IMR-90 (cell line): Measurements from ENCODE around the gene IL36B. TPM values are rescaled to one million over a fixed set of nuclear protein-coding genes. Genes with fewer than 3 reads are reported as not detected.

Source experiments
- ATAC-seq: fragments of 200-7000 bp; cut with Tn5 transposase; 2 replicates; pipeline ENCODE4 v1.9.1; 2020; ENCODE audit warnings: low read depth, mild to moderate bottlenecking, moderate library complexity
- BruUV-seq: library from RNA; stranded (reverse); fragments of 400-500 nt; replicated peaks from 2 replicates; lab custom pipeline; 2021; lab: Mats Ljungman, UMichigan
- CTCF ChIA-PET: fragments of 300-600 bp; formaldehyde crosslinking; extraction: SDS; loops from one replicate; lab custom pipeline; 2021; ENCODE audit warnings: antibody characterized with exemption; lab: Yijun Ruan, JAX
- POLR2A ChIA-PET: fragments of 300-600 bp; sonication (Branson Sonifier 250); formaldehyde crosslinking; loops from one replicate; lab custom pipeline; 2022; ENCODE audit warnings: antibody characterized with exemption; ENCODE audit not compliant: unreplicated experiment; lab: Charles Lee
- DNase-seq: peaks from one replicate; pipeline ENCODE4 v3.0.0; 2013
- H2AFZ ChIP-seq: replicated peaks from 2 replicates; pipeline ENCODE3; 2013; ENCODE audit warnings: low read length, mild to moderate bottlenecking; ENCODE audit not compliant: poor library complexity
- H2AK5ac ChIP-seq: 2 replicates; pipeline ENCODE4 v1.6.1; 2013; ENCODE audit warnings: low read depth, low read length, inconsistent platforms
- H2AK9ac ChIP-seq: replicated peaks from 2 replicates; pipeline ENCODE3; 2013; ENCODE audit warnings: mild to moderate bottlenecking, low read depth, low read length, moderate library complexity; ENCODE audit not compliant: poor library complexity
- H2BK120ac ChIP-seq: 2 replicates; pipeline ENCODE4 v1.6.1; 2013; ENCODE audit warnings: low read depth, low read length, inconsistent platforms
- H2BK15ac ChIP-seq: 3 replicates; pipeline ENCODE4 v1.6.1; 2013; ENCODE audit warnings: low read depth, low read length, inconsistent platforms
- H2BK20ac ChIP-seq: 2 replicates; pipeline ENCODE4 v1.6.1; 2013; ENCODE audit warnings: low read depth, mild to moderate bottlenecking, inconsistent platforms, low read length, moderate library complexity
- H2BK5ac ChIP-seq: 2 replicates; pipeline ENCODE4 v1.6.1; 2013; ENCODE audit warnings: mild to moderate bottlenecking, low read depth, low read length, inconsistent platforms; ENCODE audit not compliant: poor library complexity, severe bottlenecking
- H3K14ac ChIP-seq: replicated peaks from 2 replicates; pipeline ENCODE4 v1.6.1; 2013; ENCODE audit warnings: low read depth, low read length, inconsistent platforms
- H3K18ac ChIP-seq: 2 replicates; pipeline ENCODE4 v1.6.1; 2013; ENCODE audit warnings: low read depth, low read length, control low read depth
- H3K23ac ChIP-seq: 2 replicates; pipeline ENCODE4 v1.6.1; 2013; ENCODE audit warnings: low read depth, low read length, inconsistent platforms
- H3K27ac ChIP-seq: 2 replicates; pipeline ENCODE4 v1.5.1; 2013; ENCODE audit warnings: mild to moderate bottlenecking, control low read depth, low read length; ENCODE audit not compliant: insufficient read depth
- H3K27me3 ChIP-seq: 2 replicates; pipeline ENCODE4 v1.6.1; 2013; ENCODE audit warnings: low read length; ENCODE audit not compliant: control insufficient read depth, insufficient read depth
- H3K36me3 ChIP-seq: 2 replicates; pipeline ENCODE4 v1.6.1; 2013; ENCODE audit warnings: low read length, mixed read lengths; ENCODE audit not compliant: control insufficient read depth, insufficient read depth
- H3K4ac ChIP-seq: 2 replicates; pipeline ENCODE4 v1.6.1; 2013; ENCODE audit warnings: low read depth, low read length, inconsistent platforms
- H3K4me1 ChIP-seq: 2 replicates; pipeline ENCODE4 v1.6.1; 2013; ENCODE audit warnings: low read length, mixed read lengths; ENCODE audit not compliant: control insufficient read depth, insufficient read depth
- H3K4me2 ChIP-seq: 2 replicates; pipeline ENCODE4 v1.6.1; 2013; ENCODE audit warnings: low read depth, mild to moderate bottlenecking, control low read depth, low read length, moderate library complexity
- H3K4me3 ChIP-seq: 2 replicates; pipeline ENCODE4 v1.5.1; 2013; ENCODE audit warnings: low read depth, mild to moderate bottlenecking, control low read depth, low read length, moderate library complexity; ENCODE audit not compliant: insufficient read depth
- H3K56ac ChIP-seq: 2 replicates; pipeline ENCODE4 v1.6.1; 2013; ENCODE audit warnings: low read length, inconsistent platforms; ENCODE audit not compliant: insufficient read depth; ENCODE audit errors: extremely low read depth
- H3K79me1 ChIP-seq, 2 experiments: 2 replicates each; pipeline ENCODE4 v1.6.1; 2013; ENCODE audit warnings: low read length in 2 of 2, inconsistent platforms in 1 of 2, low read depth in 1 of 2
- H3K9ac ChIP-seq: 2 replicates; pipeline ENCODE4 v1.6.1; 2013; ENCODE audit warnings: low read depth, low read length, control low read depth
- H3K9me1 ChIP-seq: 2 replicates; pipeline ENCODE4 v1.6.1; 2013; ENCODE audit warnings: low read length, inconsistent platforms; ENCODE audit not compliant: insufficient read depth
- H3K9me3 ChIP-seq: 2 replicates; pipeline ENCODE4 v1.6.1; 2013; ENCODE audit warnings: low read length; ENCODE audit not compliant: control insufficient read depth, insufficient read depth
- H4K20me1 ChIP-seq: 2 replicates; pipeline ENCODE4 v1.6.1; 2013; ENCODE audit warnings: low read length, inconsistent platforms; ENCODE audit not compliant: insufficient read depth
- H4K5ac ChIP-seq: 2 replicates; pipeline ENCODE4 v1.6.1; 2013; ENCODE audit warnings: mild to moderate bottlenecking, low read depth, low read length, control low read depth
- H4K8ac ChIP-seq, 2 experiments: 2 replicates each; pipeline ENCODE4 v1.6.1; 2013; ENCODE audit warnings: low read depth in 2 of 2, low read length in 2 of 2, control low read depth in 1 of 2, inconsistent platforms in 1 of 2
- H4K91ac ChIP-seq: 2 replicates; pipeline ENCODE4 v1.6.1; 2013; ENCODE audit warnings: low read depth, low read length, inconsistent platforms; ENCODE audit not compliant: insufficient read depth
- BHLHE40 ChIP-seq: fragments of 150-350 bp; IDR thresholded peaks from 2 replicates; pipeline ENCODE4 v1.6.1; 2016; ENCODE audit warnings: mild to moderate bottlenecking, low read depth, low read length
- CEBPB ChIP-seq: IDR thresholded peaks from 2 replicates; pipeline ENCODE4 v1.6.1; 2012; ENCODE audit warnings: low read depth, low read length, improper control_type of control experiment
- CHD1 ChIP-seq: IDR thresholded peaks from 2 replicates; pipeline ENCODE4 v1.6.1; 2012; ENCODE audit warnings: low read depth, low read length, improper control_type of control experiment
- ELK1 ChIP-seq: fragments of 150-350 bp; IDR thresholded peaks from 2 replicates; pipeline ENCODE4 v1.6.1; 2016; ENCODE audit warnings: low read depth, mild to moderate bottlenecking, low read length, moderate library complexity, borderline replicate concordance
- FOS ChIP-seq: fragments of 150-350 bp; IDR thresholded peaks from 2 replicates; pipeline ENCODE4 v1.6.1; 2016; ENCODE audit warnings: low read depth, low read length
- MAFK ChIP-seq: IDR thresholded peaks from 2 replicates; pipeline ENCODE4 v1.6.1; 2012; ENCODE audit warnings: low read depth, low read length, improper control_type of control experiment
- MAZ ChIP-seq: IDR thresholded peaks from 2 replicates; pipeline ENCODE4 v1.6.1; 2012; ENCODE audit warnings: low read depth, mild to moderate bottlenecking, low read length, improper control_type of control experiment, moderate library complexity, borderline replicate concordance
- MXI1 ChIP-seq: IDR thresholded peaks from 2 replicates; pipeline ENCODE4 v1.6.1; 2012; ENCODE audit warnings: low read depth, mild to moderate bottlenecking, low read length, moderate library complexity, borderline replicate concordance
- NFE2L2 ChIP-seq: fragments of 150-350 bp; IDR thresholded peaks from 2 replicates; pipeline ENCODE4 v1.6.1; 2016; ENCODE audit warnings: low read depth, mild to moderate bottlenecking, low read length
- POLR2A ChIP-seq: IDR thresholded peaks from 2 replicates; pipeline ENCODE4 v1.6.1; 2012; ENCODE audit warnings: mild to moderate bottlenecking, low read depth, low read length
- RAD21 ChIP-seq: IDR thresholded peaks from 2 replicates; pipeline ENCODE4 v1.6.1; 2012; ENCODE audit warnings: low read length, improper control_type of control experiment
- RCOR1 ChIP-seq: IDR thresholded peaks from 2 replicates; pipeline ENCODE4 v1.6.1; 2012; ENCODE audit warnings: mild to moderate bottlenecking, low read length, improper control_type of control experiment; ENCODE audit not compliant: insufficient replicate concordance
- RFX5 ChIP-seq: IDR thresholded peaks from 2 replicates; pipeline ENCODE4 v1.8.0; 2012; ENCODE audit warnings: low read depth, mild to moderate bottlenecking, low read length, moderate library complexity
- SMC3 ChIP-seq: fragments of 150-350 bp; IDR thresholded peaks from 2 replicates; pipeline ENCODE4 v1.6.1; 2016; ENCODE audit warnings: low read depth, mild to moderate bottlenecking, antibody characterized with exemption, low read length, moderate library complexity
- WGBS, 2 experiments: methylation state at CpG; one replicate each; pipeline versions ENCODE4 v1.1.5 to v1.1.7; 2013; ENCODE audit warnings: missing lambda C conversion rate in 2 of 2; ENCODE audit not compliant: insufficient read length in 1 of 2; ENCODE audit errors: extremely low coverage in 2 of 2; 5-methylcytosine and 5-hydroxymethylcytosine counted together
- dilution Hi-C: fragments of 300-500 bp; cut with HindIII; formaldehyde crosslinking; loops from one replicate; pipeline ENCODE4 v1.14.3; 2018; ENCODE audit warnings: low sequenced_read_pairs; ENCODE audit not compliant: unreplicated experiment
- in situ Hi-C: fragments of 300-500 bp; cut with MboI; formaldehyde crosslinking; loops from 3 replicates; pipeline ENCODE4 v1.14.3; 2019; ENCODE audit warnings: low sequenced_read_pairs, inconsistent platforms, mixed read lengths
- intact Hi-C: fragments of 100-400 bp; cut with micrococcal nuclease; formaldehyde crosslinking; loops from 2 replicates; pipeline ENCODE4 v1.10.0; 2022
- polyA plus RNA-seq, 3 experiments: library from polyadenylated mRNA; depleted of rRNA; stranded (reverse); fragments of >200 nt; gene quantifications; 2 replicates each; pipeline ENCODE4 v1.2.3, GENCODE V29; 2012; ENCODE audit warnings: low replicate concordance in 1 of 3
- total RNA-seq: library from RNA; depleted of rRNA; stranded (reverse); fragments of >200 nt; gene quantifications from 2 replicates; pipeline ENCODE4 v1.2.3, GENCODE V29; 2012
- TF ChIP-seq, protein P1 (sequence below): conservative IDR thresholded peaks from 2 replicates; pipeline ENCODE4 v1.5.1; 2012; ENCODE audit warnings: mild to moderate bottlenecking, low read depth, low read length, improper control_type of control experiment
- TF ChIP-seq, protein P2 (sequence below): fragments of 150-350 bp; IDR thresholded peaks from 2 replicates; pipeline ENCODE4 v1.6.1; 2017; ENCODE audit warnings: mild to moderate bottlenecking, antibody characterized with exemption, low read length, low read depth

IL36B gene
- total and polyA plus RNA-seq, 2 of the 4 experiments (the other 2 are of a cell fraction), result not detected

GRCh38 chr2:113079131-113079530 lies 26.5 kb upstream of the IL36B start:
- Histone ChIP-seq H3K27ac (no peak overlapping the region), H3K18ac (no peak overlapping the region), H4K5ac (no peak overlapping the region), H3K79me1 (no peaks in the 10 kb centered on the region), H4K8ac (no peak overlapping the region), H3K23ac (no peak overlapping the region), H3K4ac (no peak overlapping the region), H3K56ac (no peak overlapping the region), H3K4me3 (no peak overlapping the region), H3K4me1 (no peaks in the 10 kb centered on the region), H3K4me2 (no peak overlapping the region), H4K20me1 (no peaks in the 10 kb centered on the region), H2BK20ac (no peak overlapping the region), H3K9ac (no peak overlapping the region), H2BK15ac (no peak overlapping the region), H2BK120ac (no peak overlapping the region), H3K27me3 (peaks cover 16% of the 10 kb centered on the region), H2AK5ac (no peak overlapping the region), H2BK5ac (no peak overlapping the region), H2AFZ (no peak overlapping the region), H3K9me1 (no peaks in the 10 kb centered on the region), H3K14ac (no peak overlapping the region), H3K9me3 (no peaks in the 10 kb centered on the region), H2AK9ac (no peak overlapping the region), H4K91ac (no peak overlapping the region), H3K36me3 (no peaks in the 10 kb centered on the region)
- DNase-seq, result no peak
- BruUV-seq, result no TSS peak
- in situ Hi-C loops, result no loop called here
- WGBS, 2 experiments, result 100% methylated on average over 1 of the region's 4 CpGs; no CpG with 5 or more reads in 1 of the 2 experiments
- CTCF ChIA-PET, result no interaction called here
- ATAC-seq, result no peak
- intact Hi-C loops, result no loop called here
- dilution Hi-C loops, result no loop called here
- POLR2A ChIA-PET, result no interaction called here
- TF ChIP-seq CHD1, result no peak
- TF ChIP-seq ELK1, result no peak
- TF ChIP-seq CEBPB, result no peak
- no peak for TF ChIP-seq NFE2L2
- no peak for TF ChIP-seq SMC3
- no peak for TF ChIP-seq BHLHE40
- TF ChIP-seq MAFK, result no peak
- no peak for TF ChIP-seq MXI1
- no peak for TF ChIP-seq FOS
- TF ChIP-seq, protein P1, sequence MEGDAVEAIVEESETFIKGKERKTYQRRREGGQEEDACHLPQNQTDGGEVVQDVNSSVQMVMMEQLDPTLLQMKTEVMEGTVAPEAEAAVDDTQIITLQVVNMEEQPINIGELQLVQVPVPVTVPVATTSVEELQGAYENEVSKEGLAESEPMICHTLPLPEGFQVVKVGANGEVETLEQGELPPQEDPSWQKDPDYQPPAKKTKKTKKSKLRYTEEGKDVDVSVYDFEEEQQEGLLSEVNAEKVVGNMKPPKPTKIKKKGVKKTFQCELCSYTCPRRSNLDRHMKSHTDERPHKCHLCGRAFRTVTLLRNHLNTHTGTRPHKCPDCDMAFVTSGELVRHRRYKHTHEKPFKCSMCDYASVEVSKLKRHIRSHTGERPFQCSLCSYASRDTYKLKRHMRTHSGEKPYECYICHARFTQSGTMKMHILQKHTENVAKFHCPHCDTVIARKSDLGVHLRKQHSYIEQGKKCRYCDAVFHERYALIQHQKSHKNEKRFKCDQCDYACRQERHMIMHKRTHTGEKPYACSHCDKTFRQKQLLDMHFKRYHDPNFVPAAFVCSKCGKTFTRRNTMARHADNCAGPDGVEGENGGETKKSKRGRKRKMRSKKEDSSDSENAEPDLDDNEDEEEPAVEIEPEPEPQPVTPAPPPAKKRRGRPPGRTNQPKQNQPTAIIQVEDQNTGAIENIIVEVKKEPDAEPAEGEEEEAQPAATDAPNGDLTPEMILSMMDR, result no peak
- TF ChIP-seq RFX5, result no peak
- no peak for TF ChIP-seq POLR2A
- TF ChIP-seq, protein P2, sequence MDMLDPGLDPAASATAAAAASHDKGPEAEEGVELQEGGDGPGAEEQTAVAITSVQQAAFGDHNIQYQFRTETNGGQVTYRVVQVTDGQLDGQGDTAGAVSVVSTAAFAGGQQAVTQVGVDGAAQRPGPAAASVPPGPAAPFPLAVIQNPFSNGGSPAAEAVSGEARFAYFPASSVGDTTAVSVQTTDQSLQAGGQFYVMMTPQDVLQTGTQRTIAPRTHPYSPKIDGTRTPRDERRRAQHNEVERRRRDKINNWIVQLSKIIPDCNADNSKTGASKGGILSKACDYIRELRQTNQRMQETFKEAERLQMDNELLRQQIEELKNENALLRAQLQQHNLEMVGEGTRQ, result no peak
- TF ChIP-seq RCOR1, result no peak
- no peak for TF ChIP-seq MAZ
- TF ChIP-seq RAD21, result no peak
